ENCODE results near the gene KRT83.
"Not testable (repeated sequence)": the region's sequence is repeated elsewhere in the genome, so short reads cannot be mapped to it uniquely, and the experiment has no call there.

The KRT83 gene

GRCh38 chr12:52308806-52309425 lies 12.3 kb downstream of the KRT83 start:
- no peak for DNase-seq (ENCODE audit: low spot score)

- DNase-seq (ENCODE audit: low spot score) = peak; percentile 77
Observed at GRCh38 chr12:52307836-52308805, 13.1 kb downstream of the KRT83 start.

- DNase-seq (ENCODE audit: low spot score) = no peak
Observed at GRCh38 chr12:52306731-52307130, 14.5 kb downstream of the KRT83 start.

- DNase-seq (ENCODE audit: low spot score) = no peak
Observed at GRCh38 chr12:52305921-52306705, 15.1 kb downstream of the KRT83 start.

GRCh38 chr12:52304941-52305411 lies 16.2 kb downstream of the KRT83 start:
- not testable (repeated sequence) for DNase-seq (ENCODE audit: low spot score)

- not testable (repeated sequence) for DNase-seq (ENCODE audit: low spot score)
Observed at GRCh38 chr12:52302242-52302914, 18.8 kb downstream of the KRT83 start.

- DNase-seq (ENCODE audit: low spot score) = not testable (repeated sequence)
Observed at GRCh38 chr12:52301721-52302120, 19.5 kb downstream of the KRT83 start.

GRCh38 chr12:52300796-52301691 lies 20.2 kb downstream of the KRT83 start:
- DNase-seq (ENCODE audit: low spot score) = no peak

- DNase-seq (ENCODE audit: low spot score) = no peak
Observed at GRCh38 chr12:52298677-52299190, 22.5 kb downstream of the KRT83 start.

GRCh38 chr12:52296572-52297215 lies 24.5 kb downstream of the KRT83 start:
- DNase-seq (ENCODE audit: low spot score) = no peak

GRCh38 chr12:52295663-52296062 lies 25.5 kb downstream of the KRT83 start:
- DNase-seq (ENCODE audit: low spot score) = no peak

GRCh38 chr12:52294803-52295202 lies 26.4 kb downstream of the KRT83 start:
- DNase-seq (ENCODE audit: low spot score) = no peak

- DNase-seq (ENCODE audit: low spot score) = no peak
Observed at GRCh38 chr12:52293926-52294325, 27.3 kb downstream of the KRT83 start.

GRCh38 chr12:52291267-52291935 lies 29.8 kb downstream of the KRT83 start, which contains the start of gene KRT81:
TSS of gene KRT81 (minus strand) at chr12:52291534. CDS start at chr12:52291465, 69 bp downstream.
- DNase-seq (ENCODE audit: low spot score) = no peak

- DNase-seq (ENCODE audit: low spot score) = not testable (repeated sequence)
Observed at GRCh38 chr12:52290483-52291134, 30.6 kb downstream of the KRT83 start.

- not testable (repeated sequence) for DNase-seq (ENCODE audit: low spot score)
Observed at GRCh38 chr12:52287816-52288805, 33.1 kb downstream of the KRT83 start.
